Osteocyte (in vitro differentiated cells): Measurements from ENCODE around the gene LAMA1. TPM values are rescaled to one million over a fixed set of nuclear protein-coding genes. Genes with fewer than 3 reads are reported as not detected.
A peak's percentile ranks its signal among the peaks of the same experiment; 100 is the strongest.

Experiments
- DNase-seq: peaks from one replicate; pipeline ENCODE4 v3.0.0; 2021; ENCODE audit warnings: mixed read lengths; ENCODE audit not compliant: unreplicated experiment; ENCODE audit errors: extremely low spot score
- H3K27ac Mint-ChIP-seq: one replicate; pipeline ENCODE4 v1.8.0; 2021; ENCODE audit warnings: mild to moderate bottlenecking, mixed read lengths; ENCODE audit not compliant: unreplicated experiment
- H3K27me3 Mint-ChIP-seq: one replicate; pipeline ENCODE4 v1.8.0; 2021; ENCODE audit warnings: mixed read lengths; ENCODE audit not compliant: unreplicated experiment
- H3K36me3 Mint-ChIP-seq: one replicate; pipeline ENCODE4 v1.8.0; 2021; ENCODE audit warnings: mixed read lengths; ENCODE audit not compliant: unreplicated experiment
- H3K4me1 Mint-ChIP-seq: one replicate; pipeline ENCODE4 v1.8.0; 2021; ENCODE audit warnings: mixed read lengths; ENCODE audit not compliant: unreplicated experiment
- H3K4me3 Mint-ChIP-seq: one replicate; pipeline ENCODE4 v1.8.0; 2021; ENCODE audit warnings: mild to moderate bottlenecking, moderate library complexity, mixed read lengths; ENCODE audit not compliant: unreplicated experiment
- H3K9me3 Mint-ChIP-seq: one replicate; pipeline ENCODE4 v1.8.0; 2021; ENCODE audit warnings: mixed read lengths; ENCODE audit not compliant: unreplicated experiment
- CTCF ChIP-seq: fragments of 200-600 bp; sonication (generic); IDR thresholded peaks from 2 replicates; pipeline ENCODE4 v1.5.0; 2021; ENCODE audit warnings: antibody characterized with exemption, mild to moderate bottlenecking, moderate library complexity
- total RNA-seq: library from RNA; stranded (reverse); gene quantifications from 2 replicates; pipeline ENCODE4 v1.2.1, GENCODE V29; 2021

The LAMA1 gene
- total RNA-seq, 1 donor from 2014 or later: 0.30 TPM

DNA sequence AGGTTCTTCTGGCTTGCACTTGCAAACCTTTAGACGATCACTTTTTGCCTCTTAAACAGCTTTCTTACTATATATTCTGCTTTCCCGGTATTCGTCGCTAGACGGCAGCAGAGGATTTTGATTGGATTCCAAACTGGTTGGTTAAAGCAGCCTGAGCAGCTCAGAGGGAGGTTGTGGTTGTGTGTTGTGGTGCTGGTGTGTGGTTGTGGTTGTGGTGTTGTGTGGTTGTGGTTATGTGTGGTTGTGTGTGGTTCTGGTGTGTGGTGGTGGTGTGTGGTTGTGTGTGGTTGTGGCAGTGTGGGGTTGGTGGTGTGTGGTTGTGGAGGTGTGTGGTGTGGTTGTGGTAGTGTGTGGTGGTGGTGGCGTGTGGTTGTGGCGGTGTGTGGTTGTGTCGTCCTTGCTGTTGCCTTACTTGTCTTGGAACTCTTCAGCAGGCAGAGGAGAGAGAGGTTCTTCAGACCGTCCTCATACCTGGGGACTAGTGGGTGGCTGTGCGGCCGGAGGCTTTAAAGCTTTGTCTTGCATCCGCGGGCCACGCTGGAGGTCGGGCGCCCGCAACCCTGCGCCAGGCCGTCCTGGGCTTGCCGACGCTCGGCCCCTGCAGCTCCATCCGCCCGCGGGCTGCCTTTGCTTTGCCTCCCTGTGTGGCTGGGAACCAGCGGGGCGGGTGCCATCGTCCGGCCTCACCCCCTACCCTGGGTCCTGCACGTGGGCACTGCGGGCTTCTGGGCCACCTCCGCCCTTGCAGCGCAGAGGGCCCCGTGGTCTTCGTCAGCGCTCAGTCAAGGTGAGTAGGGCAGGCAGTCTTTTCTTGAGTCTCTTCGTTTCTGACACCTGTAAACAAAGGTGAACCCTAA, 197.3 kb downstream of the LAMA1 start:
- Mint-ChIP-seq H3K9me3 (peaks cover 3% of the 10 kb centered on the region), H3K36me3 (no peaks in the 10 kb centered on the region), H3K4me1 (no peaks in the 10 kb centered on the region), H3K27ac (no peak overlapping the region), H3K27me3 (peaks cover 8% of the 10 kb centered on the region), H3K4me3 (no peak overlapping the region)
- no peak for DNase-seq
- TF ChIP-seq CTCF: peak; percentile 67

- TF ChIP-seq CTCF: no peak
- H3K4me3 Mint-ChIP-seq: no peak overlapping the region
- H3K27me3 Mint-ChIP-seq: peaks cover 8% of the 10 kb centered on the region
- H3K27ac Mint-ChIP-seq: no peak overlapping the region
- DNase-seq: no peak
- no peaks in the 10 kb centered on the region for H3K9me3 Mint-ChIP-seq
- H3K4me1 Mint-ChIP-seq: no peaks in the 10 kb centered on the region
- H3K36me3 Mint-ChIP-seq: no peaks in the 10 kb centered on the region
These were observed 200.5 kb downstream of the LAMA1 start for GRCh38 chr18:6917072-6917471.

DNA sequence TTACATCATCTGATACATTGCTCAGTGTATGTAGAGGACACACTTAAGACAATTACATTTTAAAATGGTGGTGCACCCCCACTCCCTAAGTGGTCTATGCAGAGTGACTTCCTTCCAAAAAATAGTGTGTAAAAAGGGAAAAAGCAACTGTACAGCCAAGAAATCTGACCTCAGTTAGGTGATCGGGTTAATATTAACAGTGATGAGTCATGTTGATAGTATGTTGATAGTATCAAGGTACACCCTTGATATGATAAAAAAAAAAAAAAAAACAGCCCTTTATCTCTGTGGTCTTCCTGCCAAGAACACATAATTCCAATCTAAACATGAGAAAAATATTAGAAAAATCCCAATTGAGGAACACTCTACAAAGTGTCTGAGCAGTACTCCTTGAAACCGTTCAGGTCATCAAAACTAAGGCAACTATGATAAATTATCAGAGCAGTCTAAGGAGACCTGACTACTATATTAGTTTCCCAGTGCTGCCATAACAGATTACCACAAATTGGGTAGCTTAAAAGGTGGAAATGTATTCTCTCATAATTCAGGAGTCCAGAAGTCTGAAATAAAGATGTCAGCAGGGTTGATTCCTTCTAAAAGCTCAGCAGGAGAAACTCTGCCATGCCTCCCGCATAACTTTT, 216.2 kb downstream of the LAMA1 start:
- H3K9me3 Mint-ChIP-seq: peaks cover 20% of the 10 kb centered on the region
- no peak for TF ChIP-seq CTCF
- peaks cover 37% of the 10 kb centered on the region for H3K36me3 Mint-ChIP-seq
- no peak overlapping the region for H3K27ac Mint-ChIP-seq
- peaks cover 7% of the 10 kb centered on the region for H3K27me3 Mint-ChIP-seq
- no peak overlapping the region for H3K4me3 Mint-ChIP-seq
- no peak for DNase-seq
- H3K4me1 Mint-ChIP-seq: no peaks in the 10 kb centered on the region

- H3K9me3 Mint-ChIP-seq: no peaks in the 10 kb centered on the region
- H3K27ac Mint-ChIP-seq: no peak overlapping the region
- H3K4me1 Mint-ChIP-seq: no peaks in the 10 kb centered on the region
- no peak for DNase-seq
- H3K4me3 Mint-ChIP-seq: no peak overlapping the region
- H3K27me3 Mint-ChIP-seq: no peaks in the 10 kb centered on the region
- no peak for TF ChIP-seq CTCF
- H3K36me3 Mint-ChIP-seq: peaks cover 36% of the 10 kb centered on the region
These were observed 225.8 kb downstream of the LAMA1 start for GRCh38 chr18:6891788-6892187.

Other genes with a start within 250 kb of the LAMA1 start
- not detected in 2 replicates for gene LRRC30, start 113.3 kb upstream of the LAMA1 start, total RNA-seq